Uterus (tissue), 4 donors: ENCODE data around the gene DLL3. TPM values are rescaled to one million over a fixed set of nuclear protein-coding genes. Genes with fewer than 3 reads are reported as not detected.

ENCODE experiments used
- DNase-seq, 2 donors: peaks; one replicate each; pipeline ENCODE4 v3.0.0-alpha.2; 2019 to 2020
- H3K27ac ChIP-seq, 2 donors: fragments of 200-600 bp; sonication (generic); 1 replicate in 1 of 2; 2 replicates in 1 of 2; pipeline ENCODE4 v1.5.1; 2016 to 2018
- H3K27me3 ChIP-seq, 2 donors: fragments of 200-600 bp; sonication (generic); one replicate each; pipeline ENCODE4 v1.5.1; 2018 to 2019; ENCODE audit warnings: control low read depth in 1 of 2
- H3K36me3 ChIP-seq, 2 donors: fragments of 200-600 bp; sonication (generic); one replicate each; pipeline ENCODE4 v1.5.1; 2019; ENCODE audit warnings: control low read depth in 1 of 2
- H3K4me1 ChIP-seq, 2 donors: fragments of 200-600 bp; sonication (generic); one replicate each; pipeline ENCODE4 v1.5.1; 2018 to 2019; ENCODE audit warnings: control low read depth in 1 of 2
- H3K4me3 ChIP-seq, 2 donors: fragments of 200-600 bp; sonication (generic); 1 replicate in 1 of 2; 2 replicates in 1 of 2; pipeline ENCODE4 v1.5.1; 2018 to 2019; ENCODE audit warnings: mild to moderate bottlenecking in 1 of 2
- H3K9me3 ChIP-seq, 2 donors: fragments of 200-600 bp; sonication (generic); one replicate each; pipeline ENCODE4 v1.5.1; 2019; ENCODE audit warnings: control low read depth in 1 of 2
- CTCF ChIP-seq, 4 experiments: fragments of 200-600 bp in 2 of 4; fragments of 450-650 bp in 2 of 4; sonication (generic) in 2 of 4; IDR thresholded peaks; one replicate each; pipeline ENCODE4 v1.5.1; 2016 to 2019; ENCODE audit warnings: antibody characterized with exemption in 4 of 4, mild to moderate bottlenecking in 2 of 4, moderate library complexity in 1 of 4
- POLR2A ChIP-seq, 2 donors: fragments of 450-650 bp; IDR thresholded peaks; one replicate each; pipeline ENCODE4 v1.6.1; 2016; ENCODE audit warnings: antibody characterized with exemption in 2 of 2, mild to moderate bottlenecking in 1 of 2, moderate library complexity in 1 of 2
- intact Hi-C: fragments of 100-400 bp; cut with DNase I; formaldehyde crosslinking; loops from one replicate; pipeline ENCODE4 v1.15.1; 2023; ENCODE audit warnings: low total_unique reads
- total RNA-seq, 4 donors: library from RNA; depleted of rRNA in 3 of 4; stranded (reverse); fragments of >200 nt in 3 of 4; gene quantifications; one replicate each; pipeline versions ENCODE4 v1.1.0 to v1.2.4, GENCODE V29; 2014 to 2023
- donor health status: DM: yes; HTN: yes; CAD: no.

The DLL3 gene
- total RNA-seq, 4 donors from 2014 or later: 0.41 TPM; not detected in 3

- Histone ChIP-seq H3K27me3 (peaks cover 11 to 19% of the 10 kb centered on the region in 2 donors), H3K27ac (no peak overlapping the region), H3K9me3 (no peaks in the 10 kb centered on the region), H3K36me3 (no peaks in the 10 kb centered on the region), H3K4me1 (peaks cover 0 to 7% of the 10 kb centered on the region in 2 donors), H3K4me3 (no peak overlapping the region)
- no peak for DNase-seq
- intact Hi-C loops: no loop called here
- TF ChIP-seq POLR2A (IDR thresholded peaks at IDR 0.05) (no peak), CTCF (IDR thresholded peaks at IDR 0.05) (no peak)
Measured at GRCh38 chr19:39507715-39508364, 9.1 kb downstream of the DLL3 start.

GRCh38 chr19:39508629-39509028, 9.9 kb downstream of the DLL3 start:
- TF ChIP-seq POLR2A (IDR thresholded peaks at IDR 0.05): no peak
- no peak for TF ChIP-seq CTCF (IDR thresholded peaks at IDR 0.05)
- Histone ChIP-seq H3K36me3 (no peaks in the 10 kb centered on the region), H3K4me1 (peaks cover 0 to 7% of the 10 kb centered on the region in 2 donors), H3K9me3 (no peaks in the 10 kb centered on the region), H3K27me3 (peaks cover 11 to 12% of the 10 kb centered on the region in 2 donors), H3K4me3 (no peak overlapping the region), H3K27ac (no peak overlapping the region)
- DNase-seq: no peak
- intact Hi-C loops: no loop called here

DNA sequence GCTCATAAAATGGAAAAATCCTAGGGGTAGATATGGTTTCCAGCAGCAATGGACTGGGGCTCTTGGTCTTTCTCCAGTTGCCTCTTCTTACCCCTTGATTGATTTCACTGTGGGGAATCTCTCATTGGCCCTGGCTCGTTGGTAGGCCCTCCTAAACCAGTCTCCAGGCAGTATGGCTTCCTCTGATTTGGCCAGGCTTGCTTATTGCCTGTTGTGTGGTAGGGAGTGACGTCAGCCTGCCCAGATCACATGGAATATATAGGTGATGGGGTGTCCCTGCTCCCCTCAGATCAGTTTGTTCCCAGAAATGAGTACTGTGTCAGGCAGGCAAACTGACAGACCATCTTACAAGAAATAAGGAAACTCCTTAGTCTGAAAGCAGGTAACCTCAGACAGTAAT, 10.5 kb downstream of the DLL3 start:
- intact Hi-C loops: no loop called here
- peaks cover 14 to 15% of the 10 kb centered on the region in 2 donors for H3K27me3 ChIP-seq
- no peaks in the 10 kb centered on the region for H3K36me3 ChIP-seq
- no peak overlapping the region for H3K27ac ChIP-seq
- H3K9me3 ChIP-seq: no peaks in the 10 kb centered on the region
- no peak for DNase-seq
- no peak for TF ChIP-seq POLR2A (IDR thresholded peaks at IDR 0.05)
- TF ChIP-seq CTCF (IDR thresholded peaks at IDR 0.05): no peak
- H3K4me1 ChIP-seq: peaks cover 0 to 7% of the 10 kb centered on the region in 2 donors
- no peak overlapping the region for H3K4me3 ChIP-seq

GRCh38 chr19:39512988-39513387, 14.2 kb downstream of the DLL3 start:
- no peaks in the 10 kb centered on the region for H3K36me3 ChIP-seq
- no peak overlapping the region for H3K27ac ChIP-seq
- peaks cover 11 to 28% of the 10 kb centered on the region in 2 donors for H3K27me3 ChIP-seq
- intact Hi-C loops: no loop called here
- no peak for DNase-seq
- TF ChIP-seq CTCF (IDR thresholded peaks at IDR 0.05): no peak
- no peak for TF ChIP-seq POLR2A (IDR thresholded peaks at IDR 0.05)
- H3K9me3 ChIP-seq: no peaks in the 10 kb centered on the region
- no peak overlapping the region for H3K4me3 ChIP-seq
- peaks cover 0 to 10% of the 10 kb centered on the region in 2 donors for H3K4me1 ChIP-seq

DNA sequence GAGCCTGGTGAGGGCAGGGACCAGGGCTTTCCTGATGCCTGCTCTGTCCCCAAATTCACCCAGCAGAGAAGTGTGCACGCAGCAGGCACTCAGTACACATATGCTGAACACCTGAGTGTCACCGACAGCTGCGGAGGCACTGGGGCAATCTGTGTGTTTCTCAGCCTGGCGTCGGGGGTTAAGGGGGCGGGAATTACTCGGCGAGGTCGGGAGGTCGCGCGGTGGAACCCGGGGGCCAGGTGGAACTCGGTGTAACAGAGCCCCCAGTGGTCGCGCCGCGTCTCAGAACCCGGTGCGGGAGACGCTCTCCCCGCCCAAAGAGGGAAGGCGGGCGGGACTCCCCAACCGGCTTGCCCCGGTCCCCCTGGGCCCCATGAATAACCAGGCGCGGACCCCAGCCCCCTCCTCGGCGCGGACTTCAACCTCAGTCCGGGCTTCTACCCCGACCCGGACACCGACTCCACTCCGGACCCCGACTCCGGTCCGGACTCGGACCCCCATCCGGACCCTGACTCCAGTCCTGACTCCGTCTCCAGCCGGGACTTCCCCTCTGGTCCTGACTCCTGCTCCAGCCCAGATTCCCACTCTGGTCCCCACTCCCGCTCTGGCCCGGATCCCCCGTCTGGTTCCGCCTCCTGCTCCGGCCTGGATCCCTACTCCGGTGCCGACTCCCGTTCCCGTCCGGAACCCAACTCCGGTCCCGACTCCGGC, 16.2 kb downstream of the DLL3 start, which contains the start of gene SELENOV:
TSS of gene SELENOV (plus strand) at position 300 of the 711 bp plus-strand sequence. CDS start at position 374, 74 bp downstream.
- Histone ChIP-seq H3K36me3 (no peaks in the 10 kb centered on the region), H3K27me3 (peaks cover 11 to 28% of the 10 kb centered on the region in 2 donors), H3K4me1 (peaks cover 0 to 10% of the 10 kb centered on the region in 2 donors), H3K27ac (no peak within 1 kb of the TSS), H3K9me3 (no peaks in the 10 kb centered on the region), H3K4me3 (peak within 1 kb of the TSS; percentile 9 to 15)
- TF ChIP-seq CTCF (IDR thresholded peaks at IDR 0.05): no peak
- TF ChIP-seq POLR2A (IDR thresholded peaks at IDR 0.05): no peak
- DNase-seq: no peak
- intact Hi-C loops: no loop called here
